ENCODE data around the gene ADPRH.

ADPRH gene

DNA sequence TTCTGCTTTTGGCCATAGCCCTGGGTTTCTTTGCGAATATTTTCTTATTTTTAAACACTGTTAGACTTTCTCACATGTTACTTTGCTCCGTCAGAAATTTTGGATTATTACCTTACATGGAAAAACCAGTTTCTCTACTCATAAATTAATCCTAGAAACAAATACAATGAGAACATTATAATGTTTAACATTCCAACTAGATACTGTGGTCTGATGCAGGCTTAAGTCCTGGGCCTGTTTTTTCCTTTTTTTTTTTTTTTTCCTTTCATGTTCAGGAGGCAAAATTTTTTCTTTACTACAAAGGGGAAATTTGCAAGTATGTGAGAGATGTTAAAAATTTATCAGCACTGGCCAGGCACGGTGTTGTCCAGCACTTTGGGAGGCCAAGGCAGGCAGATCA, 52.2 kb downstream of the ADPRH start:
- no peak for DNase-seq

DNA sequence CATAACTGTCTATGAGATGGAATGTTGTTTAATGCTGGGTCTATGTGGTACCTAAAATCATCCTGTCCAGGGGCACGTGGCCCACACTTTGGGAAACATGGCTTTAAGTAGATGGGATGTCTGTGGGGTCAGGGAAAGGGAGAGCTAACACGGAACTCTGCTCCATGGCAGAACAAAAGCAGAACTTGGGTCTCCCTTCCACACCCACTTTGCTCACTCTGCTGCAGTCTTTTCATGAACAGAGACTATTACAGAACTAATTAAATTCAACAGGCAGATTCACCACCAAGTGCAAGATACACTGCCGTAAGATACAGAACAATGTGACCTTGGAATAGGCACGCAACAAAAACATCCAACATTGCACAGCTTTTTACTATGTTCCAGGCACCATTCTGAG, 52.9 kb downstream of the ADPRH start:
- no peak for DNase-seq

DNA sequence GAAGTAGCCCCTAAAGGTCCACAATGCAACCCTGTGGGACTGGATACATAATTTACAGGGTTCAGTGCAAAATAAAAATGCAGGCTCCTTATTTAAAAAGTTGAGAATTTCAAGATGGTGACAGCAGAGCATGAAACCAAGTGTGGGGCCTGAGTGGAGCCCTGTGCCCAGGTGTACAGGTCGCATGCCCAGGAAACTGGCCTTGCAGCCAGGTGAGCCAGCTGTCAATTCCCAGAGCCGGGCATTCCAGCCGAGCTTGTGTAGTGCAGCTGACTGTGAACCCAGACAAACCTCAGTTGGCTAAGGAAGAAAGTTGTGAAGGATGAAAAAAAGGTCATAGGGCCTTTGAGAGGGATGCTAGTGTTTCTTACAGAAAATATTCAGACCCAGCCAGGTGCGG, 53.5 kb downstream of the ADPRH start:
- no peak for DNase-seq

DNA sequence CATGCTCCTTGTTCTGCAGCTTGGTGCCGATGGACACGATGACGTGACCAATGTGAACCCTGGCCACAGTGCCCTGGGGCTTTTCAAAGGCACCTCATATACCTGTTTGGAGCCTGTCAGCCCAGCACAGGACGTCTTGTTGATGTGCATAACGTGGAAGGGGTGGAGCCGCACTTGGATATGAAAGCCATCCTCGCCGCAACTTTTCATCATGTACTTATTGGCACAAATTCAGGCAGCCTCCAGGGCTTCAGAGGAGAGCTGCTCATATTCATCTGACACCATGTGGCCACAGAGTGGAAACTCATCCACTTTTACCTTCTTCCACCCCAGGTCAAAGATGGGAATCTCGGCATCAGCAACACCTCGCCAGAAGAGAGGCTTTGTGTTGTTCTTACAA, 56.4 kb downstream of the ADPRH start:
- no peak for DNase-seq

DNA sequence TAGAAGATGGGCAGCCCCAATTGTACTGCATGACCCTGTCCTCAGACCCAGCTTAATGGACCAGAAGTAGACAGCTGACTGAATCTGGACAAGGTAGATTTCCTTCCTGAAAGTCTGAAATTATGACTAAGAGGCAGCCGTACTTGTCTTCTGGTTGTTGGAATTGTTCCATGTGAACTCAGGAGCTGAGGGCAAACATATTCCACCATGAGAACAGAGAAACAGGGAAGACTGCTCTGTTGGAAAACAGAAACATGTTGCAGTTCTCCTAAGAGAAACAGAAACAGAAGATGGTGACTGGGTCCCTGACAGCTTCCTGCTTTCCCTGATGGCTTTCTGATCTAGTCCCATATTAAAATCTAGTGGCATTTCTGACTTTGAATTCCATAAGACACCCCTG, 57.0 kb downstream of the ADPRH start:
- DNase-seq: no peak

DNA sequence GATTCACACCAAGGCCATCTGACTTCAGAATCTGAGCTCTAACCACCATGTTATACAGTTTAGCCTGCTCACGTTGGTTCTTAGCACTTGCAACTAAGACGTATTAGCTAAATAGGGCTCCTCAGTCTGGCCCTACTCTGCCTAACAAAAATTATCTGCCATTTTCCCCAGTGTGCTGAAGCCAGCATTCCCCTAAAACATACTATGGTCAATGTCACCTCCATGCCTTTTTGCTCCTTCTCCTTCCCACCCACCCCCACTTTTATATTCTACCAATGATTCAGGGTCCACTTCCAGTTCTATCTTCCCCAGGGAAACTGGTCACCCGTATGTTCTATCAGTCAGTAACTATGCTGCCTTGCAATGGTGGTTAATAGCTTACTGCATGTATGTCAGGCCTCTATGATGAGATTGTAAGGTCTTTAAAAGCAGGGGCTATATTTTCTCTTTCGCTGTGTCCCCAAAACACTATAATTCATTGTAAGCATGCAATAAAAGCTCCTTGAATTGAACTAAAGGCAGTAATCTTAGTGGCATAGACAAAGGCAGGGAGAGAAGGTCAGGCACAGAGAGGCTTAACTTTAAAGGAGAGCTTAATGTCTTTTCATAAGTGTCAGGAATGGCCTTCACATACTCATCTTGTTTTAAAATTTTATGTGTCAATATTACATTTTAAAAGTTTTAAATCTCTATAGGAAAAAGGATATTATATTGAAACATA, 57.8 kb downstream of the ADPRH start:
- DNase-seq: no peak

DNA sequence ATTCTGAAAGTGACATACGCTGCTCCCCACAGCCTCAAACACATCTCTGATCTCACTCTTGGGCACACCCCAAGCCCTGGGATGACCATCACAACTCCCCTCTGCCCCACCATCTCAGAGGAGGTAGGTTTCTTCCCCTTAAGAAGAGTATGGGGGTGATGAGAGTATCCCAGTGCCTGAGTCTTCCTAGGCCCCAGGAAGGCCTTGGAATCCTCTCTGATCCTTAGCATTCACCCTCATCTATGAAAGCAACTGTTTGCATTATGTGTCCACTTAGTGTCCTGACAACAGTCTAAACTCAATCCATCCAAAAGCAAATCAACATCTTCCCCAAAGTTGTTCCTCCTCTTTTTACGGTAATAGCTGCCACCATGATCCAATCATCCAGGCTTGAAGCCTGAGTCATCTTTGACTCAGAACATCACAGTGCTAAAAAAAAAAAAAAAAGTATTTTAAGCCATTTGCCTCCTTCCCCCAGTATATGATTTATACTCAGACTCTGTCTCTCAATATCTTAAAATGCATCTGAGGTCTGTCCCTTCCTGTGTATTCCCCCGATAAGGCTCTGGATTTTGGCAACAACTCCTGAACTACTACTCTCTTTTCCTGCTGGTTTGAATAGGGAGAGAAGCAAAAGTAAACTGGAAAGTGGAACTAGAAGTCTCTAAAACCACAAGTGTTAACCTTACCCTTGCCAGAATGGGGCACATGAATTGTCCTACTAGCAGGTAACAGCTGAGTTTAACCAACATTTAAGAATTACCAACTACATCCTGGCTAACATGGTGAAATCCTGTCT, 58.6 kb downstream of the ADPRH start:
- DNase-seq: no peak

All from SHP77 (cell line).